NCI-H510A (cell line): ENCODE data around the gene NFKB2.

Source experiments
- DNase-seq: peaks from one replicate; lab custom pipeline; 2025; lab: John Stamatoyannopoulos, UW

NFKB2 gene

DNA sequence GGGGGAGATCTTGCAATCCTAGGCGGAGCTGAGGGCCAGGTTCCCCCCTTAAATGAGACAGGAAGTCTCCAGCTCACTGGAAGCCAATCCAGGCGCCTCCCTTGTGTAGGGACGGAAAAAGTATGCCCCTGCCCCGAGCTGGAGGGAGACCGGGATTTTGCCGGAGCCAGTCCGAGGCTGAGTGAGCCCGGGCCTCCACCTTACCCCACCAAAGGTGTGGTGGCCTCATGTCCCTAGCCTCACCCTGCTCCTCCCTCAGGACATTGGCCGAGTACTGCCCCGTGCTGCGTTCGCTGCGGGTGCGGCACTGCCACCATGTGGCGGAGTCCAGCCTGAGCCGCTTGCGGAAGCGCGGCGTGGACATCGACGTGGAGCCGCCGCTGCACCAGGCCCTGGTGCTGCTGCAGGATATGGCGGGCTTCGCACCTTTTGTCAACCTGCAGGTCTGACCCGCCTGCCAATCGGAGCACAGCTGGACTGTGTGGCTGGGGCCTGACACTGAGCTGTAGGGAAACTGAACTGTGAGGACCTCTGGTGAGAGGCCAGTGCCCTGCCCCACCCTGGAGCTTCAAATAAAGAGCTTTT, 27.1 kb downstream of the NFKB2 start:
- peak; percentile 53 for DNase-seq

DNA sequence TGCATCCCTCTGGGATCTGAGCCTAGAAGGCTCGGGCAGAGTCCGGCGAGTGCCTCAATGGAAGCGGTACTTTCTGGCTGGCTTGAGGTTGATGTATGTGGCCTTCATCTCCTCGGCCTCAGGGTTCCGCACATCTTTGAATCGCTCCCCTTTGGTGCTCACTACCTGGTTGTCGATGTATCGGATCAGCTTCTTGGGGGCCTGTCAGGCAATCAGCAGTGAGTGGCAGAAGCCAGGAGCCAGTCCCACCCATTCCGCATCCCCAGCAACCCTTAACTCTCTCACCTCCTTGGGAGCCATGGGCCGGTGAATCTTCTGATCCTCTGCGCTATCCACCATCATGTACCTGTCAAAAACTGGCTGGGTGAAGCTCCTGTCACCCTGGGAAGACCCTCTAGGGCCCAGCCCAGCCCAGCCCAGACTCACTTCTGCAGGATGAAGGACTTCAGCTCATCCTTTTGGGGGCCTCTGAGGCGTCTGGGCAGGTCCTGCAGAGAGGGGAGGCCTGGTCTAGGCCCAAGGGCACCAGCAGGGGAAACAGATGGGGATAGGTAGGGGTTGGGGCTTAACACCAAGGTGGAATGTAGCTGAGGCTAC, 28.0 kb downstream of the NFKB2 start:
- DNase-seq: no peak

DNA sequence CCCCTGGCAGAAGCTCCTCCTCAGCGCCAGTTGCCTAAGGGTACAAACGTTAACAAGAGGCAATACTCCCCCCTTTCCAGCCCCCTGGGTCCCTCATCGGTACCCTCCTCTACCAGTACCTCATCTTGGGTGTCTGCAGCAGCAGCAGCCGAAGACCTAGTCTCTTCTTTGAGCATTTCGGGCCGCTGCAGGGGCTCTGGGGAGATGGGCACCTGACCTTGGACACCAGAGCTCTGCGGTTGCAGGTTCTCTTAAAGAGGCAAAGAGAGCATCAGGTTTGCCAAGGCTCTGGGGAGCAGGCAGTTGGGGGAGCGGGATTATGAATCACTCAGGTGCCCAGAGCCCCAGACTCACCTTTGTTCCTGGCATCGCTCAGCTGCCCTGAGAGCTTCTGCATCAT, 28.6 kb downstream of the NFKB2 start:
- DNase-seq: no peak

DNA sequence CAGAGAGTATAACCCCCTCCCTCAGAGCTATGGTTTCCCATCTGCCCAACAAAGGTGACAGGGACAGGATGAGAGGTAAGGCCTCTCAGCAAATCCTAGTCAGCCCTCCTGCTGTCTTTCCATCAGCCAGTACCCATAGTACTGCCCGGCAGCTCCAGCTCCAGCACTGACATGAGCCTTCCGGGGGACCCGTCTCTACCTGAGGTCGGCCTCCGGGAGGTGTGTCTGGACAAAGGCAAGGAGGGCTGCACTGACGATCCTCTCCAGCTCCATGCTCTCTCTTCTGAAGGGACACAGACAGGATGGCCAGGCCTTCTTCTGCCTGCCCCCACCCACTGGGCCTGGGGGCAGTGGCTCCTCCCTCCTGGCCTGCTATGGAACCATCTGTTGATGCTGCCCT, 29.4 kb downstream of the NFKB2 start:
- no peak for DNase-seq

DNA sequence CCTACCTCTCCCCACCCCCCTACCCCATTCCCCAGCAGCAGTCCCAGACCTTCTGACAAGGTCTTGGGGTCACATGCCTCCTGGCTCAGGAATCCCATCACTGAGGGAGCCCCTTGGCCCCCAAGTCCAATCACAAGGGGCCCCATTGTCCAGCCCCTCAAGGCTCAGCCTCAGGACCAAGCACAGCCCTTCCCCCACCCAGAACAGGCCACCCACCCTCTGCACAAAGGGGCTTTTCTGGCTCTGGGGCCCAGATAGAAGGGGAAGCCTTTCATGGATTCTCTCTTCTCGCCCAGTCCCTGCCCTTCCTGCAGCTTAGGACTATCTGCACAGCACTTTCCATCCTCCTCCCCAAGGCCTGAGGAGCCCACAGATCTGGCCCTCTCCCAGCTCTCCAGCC, 29.9 kb downstream of the NFKB2 start:
- no peak for DNase-seq

DNA sequence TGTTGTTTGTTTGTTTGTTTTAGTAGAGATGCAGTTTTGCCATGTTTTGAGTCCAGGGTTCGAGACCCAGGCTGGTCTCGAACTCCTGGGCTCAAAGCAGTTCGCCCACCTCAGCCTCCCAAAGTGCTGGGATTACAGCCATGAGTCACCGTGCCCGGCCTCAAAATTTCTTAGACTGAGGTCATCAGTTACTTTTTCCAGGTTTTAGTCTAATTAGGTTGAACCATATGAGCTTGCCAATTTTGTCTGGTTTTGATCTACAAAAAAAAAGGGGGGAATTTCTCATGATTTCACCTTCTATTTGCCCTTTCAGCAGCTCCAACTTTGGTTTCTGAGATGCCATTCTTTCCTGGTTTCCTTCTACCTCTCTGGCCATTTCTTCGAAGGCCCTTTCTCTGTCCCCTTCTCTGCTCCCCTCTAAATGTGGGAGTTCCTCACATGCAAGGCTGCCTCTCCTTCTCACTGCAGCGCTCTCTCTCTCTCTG, 31.3 kb downstream of the NFKB2 start:
- DNase-seq: no peak

DNA sequence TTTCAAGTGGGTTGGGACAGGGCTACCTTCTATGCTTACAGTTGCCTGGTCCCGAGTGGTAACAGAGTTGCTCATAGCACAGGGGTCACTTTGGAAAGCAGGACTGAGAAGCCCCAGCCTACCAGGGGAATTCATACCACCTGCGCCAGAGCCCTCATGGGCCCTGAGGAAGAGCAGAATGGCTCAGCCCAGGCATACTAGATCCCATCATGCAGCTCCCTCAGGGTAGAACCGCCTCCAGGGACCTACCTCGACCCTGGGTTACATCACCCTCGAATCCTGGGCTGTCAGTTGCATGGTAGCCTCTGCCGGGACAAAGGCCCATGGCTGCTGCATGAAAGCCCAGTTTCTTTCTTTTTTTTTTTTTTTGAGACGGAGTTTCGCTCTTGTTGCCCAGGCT, 34.0 kb downstream of the NFKB2 start:
- no peak for DNase-seq

DNA sequence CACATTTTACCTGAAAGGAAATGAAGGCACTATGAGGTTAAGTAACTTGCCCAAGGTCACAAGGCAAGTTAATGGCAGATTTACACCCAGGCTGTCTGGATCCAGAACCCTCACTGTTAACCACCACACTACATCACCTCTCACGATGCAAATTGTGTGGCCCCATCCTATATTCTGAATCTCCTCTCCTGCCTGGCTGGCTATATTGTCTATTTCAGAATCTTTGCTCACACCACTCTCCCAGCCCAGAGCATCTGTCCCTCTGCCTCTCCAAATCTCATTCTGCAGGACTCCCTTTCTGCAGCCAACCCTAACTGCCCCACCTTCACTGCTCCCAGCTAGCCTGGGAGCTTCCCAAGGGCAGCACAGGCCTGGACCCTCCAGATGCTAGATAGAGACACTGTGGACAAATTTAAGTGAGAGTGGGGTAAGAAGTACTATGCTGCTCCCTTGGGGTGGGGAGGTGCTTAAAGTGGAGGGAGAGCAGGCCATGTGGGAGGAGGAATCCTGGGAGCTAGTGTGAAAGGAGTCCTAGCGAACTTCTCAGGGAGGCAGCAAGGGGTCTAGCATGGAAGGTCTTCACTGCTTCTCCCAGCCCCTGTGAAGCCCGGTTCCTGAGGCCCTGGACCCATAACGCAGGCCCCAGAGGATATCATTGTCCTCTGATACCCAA, 36.1 kb downstream of the NFKB2 start:
- peak; percentile 17 for DNase-seq

DNA sequence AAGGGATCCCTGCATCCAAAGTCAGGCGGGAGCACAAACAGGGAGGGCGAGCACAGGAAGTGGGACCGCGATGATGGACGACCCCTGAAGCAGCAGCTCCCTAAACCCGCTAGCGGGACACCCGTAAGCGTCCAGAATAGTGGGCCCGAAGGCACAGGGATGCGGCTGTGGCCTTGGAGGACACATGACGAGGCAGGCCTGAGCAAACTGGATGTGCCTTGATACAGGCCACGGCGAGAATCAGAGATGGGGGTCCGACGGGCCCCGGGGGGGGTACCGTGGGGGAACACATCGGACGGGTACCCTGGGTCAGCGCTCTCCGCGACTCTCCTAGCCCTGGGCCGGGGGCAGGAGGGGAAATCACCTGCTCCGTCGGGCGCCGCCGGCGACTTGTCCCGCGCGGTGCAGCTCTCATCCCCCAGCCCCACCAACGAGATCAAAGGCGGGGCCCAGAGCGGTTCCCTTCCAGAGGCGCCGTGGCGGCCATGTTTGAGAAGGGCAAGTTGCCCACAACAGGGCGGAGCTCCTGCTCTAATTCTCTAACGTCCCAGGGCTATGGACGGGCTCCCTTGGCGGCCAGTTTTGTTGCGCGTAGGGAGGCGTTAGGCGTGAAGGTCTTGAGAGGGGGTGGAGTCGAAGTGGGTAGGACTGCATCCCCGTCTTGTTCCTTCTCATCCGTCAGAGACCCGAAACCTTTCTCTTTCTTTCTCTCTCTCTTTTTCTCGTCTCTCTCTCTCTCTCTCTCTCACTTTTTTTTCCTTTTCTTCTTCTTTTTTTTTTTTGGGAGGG, 36.9 kb downstream of the NFKB2 start, which contains the start of gene CUEDC2:
Gene CUEDC2, minus strand, starts transcription at position 413 of the 789 bp plus-strand sequence. CDS start 7,386 bp downstream, outside the sequence.
- peak; percentile 95 for DNase-seq

DNA sequence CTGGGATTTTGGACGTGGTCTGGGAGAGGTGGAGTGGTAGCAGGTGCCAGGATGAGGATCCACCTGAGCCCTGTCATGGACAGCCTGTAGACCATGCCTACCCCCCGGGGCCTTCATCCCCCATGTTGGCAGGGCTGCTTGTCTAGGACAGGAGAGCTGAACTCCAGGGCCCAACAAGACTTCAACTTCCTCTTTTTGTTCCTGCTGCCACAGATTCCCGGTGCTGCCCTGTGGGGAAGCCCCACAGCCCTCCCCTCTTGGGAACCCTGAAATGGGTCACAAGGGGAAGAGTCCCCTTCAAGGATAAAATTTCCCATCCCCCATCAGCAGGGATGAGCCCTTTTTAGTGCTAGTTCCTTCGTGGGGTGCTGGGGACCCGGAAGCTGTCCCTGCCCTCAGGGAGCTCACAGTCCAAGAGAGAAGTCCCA, 38.1 kb downstream of the NFKB2 start:
- DNase-seq: no peak

DNA sequence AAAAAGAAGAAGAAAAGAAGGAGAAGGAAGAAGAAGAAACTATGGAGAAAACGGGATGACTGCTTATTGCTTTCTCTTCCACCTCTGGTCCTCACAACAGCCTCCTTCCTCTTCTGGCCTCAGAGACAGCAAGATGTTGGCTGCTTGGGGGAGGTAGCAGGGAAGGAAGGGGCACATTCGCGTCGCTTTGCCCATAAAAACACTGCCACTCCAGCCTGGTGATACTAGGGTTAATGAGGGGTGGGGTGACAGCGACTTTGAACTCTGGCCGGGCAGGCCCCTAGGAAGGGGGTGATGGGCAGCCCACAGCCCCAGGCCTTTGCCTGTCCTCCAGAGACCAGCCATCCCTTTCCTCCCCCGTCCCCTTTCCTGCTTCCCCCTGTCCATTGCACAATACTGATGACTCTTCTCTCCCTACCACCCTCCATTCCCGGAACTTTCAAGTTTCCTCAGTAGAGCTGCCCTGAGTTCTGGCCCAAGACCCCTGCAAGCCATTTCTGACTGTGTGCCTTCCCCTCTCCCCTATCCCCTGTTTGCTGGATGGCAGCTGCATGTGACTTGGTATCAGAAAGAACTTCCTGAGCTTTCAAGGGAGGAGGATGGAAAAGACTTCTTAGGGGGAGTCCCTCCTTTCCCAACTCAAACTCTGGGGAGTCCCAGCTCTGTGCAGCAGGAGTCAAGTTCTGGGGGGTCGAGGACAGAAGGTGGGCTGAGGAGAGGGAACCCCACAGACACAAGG, 39.1 kb downstream of the NFKB2 start:
- DNase-seq: no peak

DNA sequence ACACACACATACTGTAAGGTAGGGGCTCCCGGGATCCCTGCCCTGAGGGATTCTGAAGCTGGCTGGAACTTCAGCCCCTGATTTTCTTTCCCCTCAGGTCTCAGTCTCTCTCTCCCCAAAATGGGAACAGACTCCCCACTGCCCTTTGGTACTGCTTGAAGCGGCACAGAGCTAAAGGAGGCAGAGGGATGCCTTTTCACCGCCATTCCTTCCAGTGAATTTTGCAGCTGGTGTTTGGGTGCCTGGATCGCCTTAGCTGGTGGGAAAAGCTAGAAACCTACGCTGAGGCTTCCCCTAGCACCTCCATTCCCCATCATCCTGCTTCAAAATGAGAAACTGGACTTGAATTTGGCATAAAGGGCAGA, 39.6 kb downstream of the NFKB2 start:
- DNase-seq: no peak

DNA sequence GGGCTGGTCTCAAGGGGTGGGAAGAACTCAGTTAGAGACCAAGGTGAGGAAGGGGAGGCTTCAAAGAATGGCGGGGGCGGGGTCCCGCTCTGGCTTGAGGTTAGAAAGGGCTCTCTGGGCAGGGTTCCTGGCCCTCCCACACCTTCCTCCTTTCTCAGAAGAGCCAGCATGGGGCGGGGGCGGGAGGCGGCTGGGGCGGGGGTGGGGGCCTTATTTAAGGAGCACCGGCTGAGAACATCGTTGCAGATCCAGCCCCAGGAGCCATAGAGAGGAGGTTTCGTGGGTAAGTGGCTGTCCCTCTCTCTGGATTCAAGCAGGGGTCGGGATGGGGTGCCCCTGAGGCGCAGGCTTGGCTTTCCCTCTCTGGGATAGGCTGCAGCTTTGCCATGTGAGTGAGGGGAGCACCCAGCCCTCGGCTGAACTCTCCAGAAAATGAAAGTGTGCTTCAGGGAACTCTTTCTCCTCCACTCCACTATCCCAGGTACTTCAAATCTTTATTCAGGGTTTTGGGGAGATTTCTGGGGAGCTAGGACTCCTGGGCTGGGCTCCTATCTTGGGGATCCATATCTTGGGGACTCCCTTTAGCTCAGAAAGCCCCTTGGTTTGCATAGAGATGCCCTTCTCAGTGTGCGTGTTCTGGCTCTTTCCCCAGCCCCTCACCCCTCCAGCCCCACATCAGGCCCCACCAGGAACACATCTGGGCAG, 40.2 kb downstream of the NFKB2 start:
- no peak for DNase-seq

DNA sequence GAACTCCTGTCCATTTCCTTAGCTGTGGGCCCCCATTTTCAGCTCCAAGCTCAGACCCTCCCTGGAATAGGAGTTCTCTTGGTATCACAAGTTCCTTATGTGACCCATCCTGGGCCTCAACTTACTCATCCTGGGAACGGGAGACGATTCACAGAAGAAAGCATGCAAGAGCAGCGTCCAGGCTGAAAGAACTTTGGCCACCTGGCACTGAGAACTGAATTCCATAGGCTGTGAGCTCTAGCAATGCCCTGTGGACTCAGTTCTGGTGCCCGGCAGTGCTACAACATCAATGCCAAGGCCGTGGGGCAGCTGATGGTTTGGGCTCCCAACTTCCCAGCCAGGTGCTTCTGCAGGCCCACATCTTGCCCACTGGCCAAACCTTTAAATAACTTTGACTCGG, 40.8 kb downstream of the NFKB2 start:
- no peak for DNase-seq

DNA sequence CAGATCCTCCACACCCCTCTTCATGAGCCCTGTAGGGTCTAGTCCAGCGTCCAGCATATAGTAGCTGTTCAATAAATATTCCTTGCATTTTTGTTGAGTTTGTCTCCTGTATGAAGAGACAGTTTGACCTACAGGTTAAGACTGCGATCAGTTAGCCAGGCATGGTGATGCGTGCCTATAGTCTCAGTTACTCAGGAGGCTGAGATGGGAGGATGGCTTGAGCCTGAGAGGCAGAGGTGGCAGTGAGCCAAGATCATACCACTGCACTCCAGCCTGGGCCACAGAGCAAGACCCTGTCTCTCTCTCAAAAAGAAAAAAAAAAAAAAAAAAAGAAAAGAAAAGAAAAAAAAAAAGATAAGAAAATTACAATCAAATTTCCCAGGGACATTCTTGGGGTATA, 42.0 kb downstream of the NFKB2 start:
- no peak for DNase-seq

DNA sequence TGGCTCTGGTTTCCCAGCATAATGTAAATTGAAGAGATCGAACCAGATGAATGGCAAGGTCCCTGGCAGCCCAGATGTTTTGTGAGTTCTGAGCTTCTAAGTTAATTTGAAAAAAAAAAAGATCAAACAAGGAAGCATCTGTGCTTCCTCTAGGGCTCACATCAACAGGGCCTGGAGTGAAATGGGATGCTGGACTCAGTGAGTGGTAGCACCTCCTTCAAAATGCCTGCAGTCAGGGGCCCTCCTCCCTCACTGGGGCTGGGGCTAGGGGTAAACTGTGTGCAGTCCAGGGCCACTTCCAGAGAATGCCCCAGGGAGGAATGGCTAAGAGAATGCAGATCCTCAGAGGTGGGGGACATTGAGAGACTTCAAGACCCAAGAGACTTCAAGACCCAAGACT, 42.9 kb downstream of the NFKB2 start:
- DNase-seq: no peak

DNA sequence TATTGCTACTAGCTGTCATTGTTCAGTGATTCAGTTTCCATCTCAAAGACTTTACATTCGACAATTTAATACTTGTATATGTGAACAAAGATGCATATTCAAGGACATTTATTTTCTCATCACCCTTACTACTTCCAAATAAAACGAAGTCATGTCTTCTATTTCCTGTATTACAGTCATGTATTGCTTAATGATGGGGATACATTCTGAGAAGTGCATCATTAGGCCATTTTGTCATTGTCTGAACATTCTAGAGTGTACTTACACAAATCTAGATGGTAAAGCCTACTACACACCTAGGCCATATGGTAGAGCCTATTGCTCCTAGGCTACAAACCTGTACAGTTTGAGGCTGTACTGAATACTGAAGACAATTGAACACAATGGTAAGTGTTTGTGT, 49.3 kb downstream of the NFKB2 start:
- DNase-seq: no peak

DNA sequence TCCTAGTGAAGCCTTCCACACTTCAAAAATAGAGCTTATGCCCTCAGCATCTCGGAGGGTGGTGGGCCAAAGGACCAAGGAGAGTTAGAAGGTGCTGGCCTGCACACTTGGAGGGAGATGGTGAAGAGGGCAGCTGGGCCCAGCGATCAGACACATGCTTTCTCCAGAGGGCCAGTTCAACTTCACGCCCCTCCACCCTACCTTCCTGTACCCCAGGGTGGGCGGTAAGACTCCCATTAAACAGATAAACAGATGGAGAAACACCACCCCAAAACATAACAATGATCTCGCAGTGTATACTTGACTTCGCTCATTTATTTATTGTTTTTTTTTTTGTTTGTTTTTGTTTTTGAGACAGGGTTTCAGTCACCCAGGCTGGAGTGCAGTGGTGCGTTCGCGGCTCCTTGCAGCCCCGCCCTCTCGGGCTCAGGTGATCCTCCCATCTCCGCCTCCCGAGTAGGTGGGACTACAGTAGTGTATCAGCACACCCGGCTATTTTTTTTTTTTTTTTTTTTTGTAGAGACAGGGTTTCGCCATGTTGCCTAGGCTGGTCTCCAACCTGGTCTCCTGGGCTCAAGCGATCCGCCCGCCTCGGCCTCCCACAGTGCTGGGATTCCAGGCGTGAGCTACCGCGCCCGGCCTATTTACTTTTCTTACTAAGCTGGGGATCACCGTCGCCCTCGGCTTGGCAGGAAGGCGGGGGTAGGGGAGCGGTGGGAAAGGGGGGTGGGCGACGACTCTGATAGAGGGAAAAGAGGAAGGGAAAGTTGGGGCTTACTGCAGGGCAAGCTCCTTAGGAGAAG, 54.0 kb downstream of the NFKB2 start:
- peak; percentile 86 for DNase-seq

DNA sequence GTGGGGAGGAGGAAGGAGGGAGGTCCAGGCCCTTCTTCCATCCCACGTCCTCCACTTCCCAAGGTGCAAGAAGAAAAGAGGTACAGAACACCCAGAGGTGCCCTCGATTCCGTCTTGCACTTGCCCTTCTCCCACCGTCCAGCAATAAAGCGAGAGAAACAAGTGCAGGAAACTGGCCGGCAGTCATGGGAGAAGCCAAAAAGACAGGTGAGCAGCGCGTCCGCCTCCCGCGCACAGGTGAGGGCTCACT, 54.5 kb downstream of the NFKB2 start:
- no peak for DNase-seq

DNA sequence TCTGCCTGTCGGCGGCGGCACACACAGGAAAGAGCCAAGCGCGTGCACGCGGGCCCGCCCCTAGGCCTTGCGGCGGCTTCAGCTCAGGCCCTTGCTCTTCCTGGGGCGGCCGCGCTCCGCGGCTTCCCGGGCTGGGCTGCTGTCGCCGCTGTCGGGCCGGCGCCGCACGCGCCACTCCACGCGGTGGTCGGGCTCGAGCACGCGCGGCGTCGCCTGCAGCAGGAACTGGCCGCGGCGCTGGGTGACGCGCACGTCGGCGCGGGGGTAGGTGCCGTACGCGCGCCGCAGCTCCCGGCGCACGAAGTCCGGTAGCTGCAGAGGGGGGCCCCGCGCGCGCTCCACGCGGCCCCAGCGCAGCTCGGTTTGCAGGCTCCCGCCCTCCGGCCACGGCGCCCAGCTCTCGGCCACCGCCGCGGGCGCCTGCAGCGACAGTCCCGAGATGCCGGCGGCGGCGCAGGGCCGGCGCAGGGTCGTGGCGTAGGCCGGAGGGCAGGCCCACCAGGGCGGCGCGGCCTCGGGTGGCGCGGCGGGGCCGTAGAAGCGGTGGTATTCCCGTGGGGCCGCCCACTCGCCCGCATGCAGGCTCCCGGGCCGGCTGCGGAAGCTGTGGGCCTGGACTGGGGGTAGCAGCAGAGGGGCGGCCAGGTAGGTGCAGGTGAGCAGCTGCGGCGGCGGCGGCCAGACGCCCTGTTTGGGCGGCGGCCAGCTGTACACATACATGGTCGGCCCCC, 55.0 kb downstream of the NFKB2 start:
- peak; percentile 87 for DNase-seq
